Rectal smooth muscle tissue (tissue), 1 donor: ENCODE data around the gene C19orf25.

Experiments used
- H3K27ac ChIP-seq: one replicate; pipeline ENCODE4 v1.7.0; 2013; ENCODE audit warnings: low read depth, low read length, inconsistent platforms
- H3K27me3 ChIP-seq: one replicate; pipeline ENCODE4 v1.7.0; 2013; ENCODE audit warnings: low read length; ENCODE audit not compliant: control insufficient read depth, insufficient read depth
- H3K36me3 ChIP-seq: one replicate; pipeline ENCODE4 v1.7.0; 2013; ENCODE audit warnings: low read length; ENCODE audit not compliant: control insufficient read depth, insufficient read depth
- H3K4me1 ChIP-seq: one replicate; pipeline ENCODE4 v1.7.0; 2013; ENCODE audit warnings: low read length; ENCODE audit not compliant: control insufficient read depth, insufficient read depth
- H3K4me3 ChIP-seq: one replicate; pipeline ENCODE4 v1.7.0; 2013; ENCODE audit warnings: low read length
- H3K9ac ChIP-seq: one replicate; pipeline ENCODE4 v1.7.0; 2013; ENCODE audit warnings: low read length

Gene C19orf25

DNA sequence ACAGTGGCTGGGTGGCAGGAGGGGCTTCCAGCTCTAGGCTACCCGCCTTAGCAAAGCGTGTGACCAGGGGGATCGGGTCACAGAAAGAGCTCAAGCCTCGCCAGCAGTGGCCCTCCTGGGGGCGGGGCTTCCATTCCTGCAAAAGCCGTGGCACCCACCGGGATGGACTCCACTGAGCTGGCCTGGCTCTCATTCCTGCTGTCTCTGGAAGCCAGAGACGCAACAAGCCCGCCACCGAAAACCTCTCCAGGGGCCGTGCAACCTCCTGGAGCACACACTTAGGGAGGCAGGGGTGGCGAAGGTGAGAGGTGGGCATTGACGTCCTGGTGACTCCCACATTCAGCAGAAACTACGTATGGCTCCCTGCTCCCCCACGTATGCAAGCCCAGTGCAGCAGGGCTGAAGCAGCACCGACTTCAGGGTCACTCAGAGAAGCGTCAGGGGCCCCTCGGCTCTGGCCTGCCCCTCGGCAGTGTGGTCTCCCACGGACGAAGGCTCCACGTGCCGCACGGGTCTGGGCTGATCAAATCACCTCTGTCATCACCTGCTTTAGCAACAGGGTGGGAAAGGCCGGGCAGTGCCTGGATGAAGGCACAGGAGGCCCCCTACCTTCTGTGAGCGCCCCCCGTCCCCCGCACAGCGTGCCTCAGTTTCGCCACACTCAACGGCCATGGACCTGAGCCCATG lies 3.1 kb downstream of the C19orf25 start:
- peaks cover 5% of the 10 kb centered on the region for H3K4me1 ChIP-seq
- H3K27ac ChIP-seq = no peak overlapping the region
- H3K4me3 ChIP-seq = no peak overlapping the region
- H3K9ac ChIP-seq = no peak overlapping the region
- peaks cover 24% of the 10 kb centered on the region for H3K27me3 ChIP-seq
- H3K36me3 ChIP-seq = peaks cover 5% of the 10 kb centered on the region

DNA sequence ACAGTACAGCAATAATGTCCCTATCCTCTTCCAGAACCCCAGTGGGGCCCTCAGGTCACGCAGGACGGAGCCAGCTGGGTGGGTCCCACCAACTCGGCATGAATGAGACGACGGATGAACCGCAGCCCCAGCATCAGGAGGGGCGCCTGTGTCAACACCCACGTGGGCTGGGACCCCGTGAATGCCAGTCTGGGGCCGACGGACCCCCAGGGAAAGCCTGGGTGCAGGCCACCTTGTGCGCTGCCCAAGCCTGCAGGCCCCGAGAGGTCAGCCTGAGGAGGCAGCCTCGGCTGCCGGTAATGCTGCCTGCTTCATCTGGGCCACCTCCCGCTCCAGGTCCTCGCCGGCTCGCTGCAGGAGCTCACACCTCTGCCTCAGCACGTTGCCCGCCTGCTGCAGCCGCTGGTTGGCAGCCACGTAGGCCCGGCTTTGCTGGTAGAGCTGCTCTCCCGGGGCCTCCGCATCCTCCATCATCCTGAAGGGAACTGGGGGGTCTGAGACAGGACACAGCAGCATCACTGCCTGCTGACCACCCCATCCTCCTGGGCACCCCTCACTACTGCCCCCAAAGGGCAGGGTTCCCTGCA lies 4.2 kb downstream of the C19orf25 start:
- no peak overlapping the region for H3K27ac ChIP-seq
- no peak overlapping the region for H3K4me3 ChIP-seq
- peaks cover 5% of the 10 kb centered on the region for H3K36me3 ChIP-seq
- H3K4me1 ChIP-seq = peaks cover 7% of the 10 kb centered on the region
- H3K9ac ChIP-seq = no peak overlapping the region
- peaks cover 33% of the 10 kb centered on the region for H3K27me3 ChIP-seq

DNA sequence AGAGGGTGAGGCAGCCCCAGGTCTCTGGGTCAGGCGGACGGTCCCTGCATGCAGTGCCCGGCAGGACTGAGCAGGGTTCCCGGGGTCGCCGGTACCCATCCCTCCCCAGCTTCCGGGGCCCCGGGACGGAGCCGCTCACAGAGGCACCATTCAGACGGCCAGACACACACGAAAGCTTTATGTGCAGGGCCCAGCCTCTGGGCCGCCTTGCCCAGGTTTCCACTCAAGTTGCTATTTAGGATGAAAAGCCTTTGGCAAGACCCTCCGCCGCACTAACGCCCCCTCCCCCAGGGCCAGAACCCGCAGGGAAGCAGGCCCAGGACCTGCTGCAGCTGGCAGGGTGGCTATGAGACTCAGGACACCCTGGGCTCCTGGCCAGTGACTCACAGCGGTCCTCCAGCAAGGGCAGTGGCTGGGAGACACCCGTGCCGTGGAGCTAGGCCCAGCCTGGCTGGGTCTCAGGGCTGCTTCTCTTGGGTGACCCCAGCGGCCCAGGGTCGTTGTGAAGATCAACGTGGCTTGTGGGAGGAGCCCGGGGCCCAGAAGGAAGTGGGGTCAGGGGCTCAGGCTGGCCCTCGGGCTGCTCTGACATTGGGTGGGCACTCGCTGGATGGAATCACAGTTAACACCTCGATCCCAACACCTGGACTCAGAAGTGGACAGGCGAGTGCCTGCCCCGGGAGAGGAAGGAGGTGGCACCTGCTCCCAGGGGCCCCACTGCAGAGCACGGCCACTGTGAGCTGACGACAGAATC lies 4.8 kb downstream of the C19orf25 start:
- Histone ChIP-seq H3K4me1 (peaks cover 7% of the 10 kb centered on the region), H3K9ac (no peak overlapping the region), H3K36me3 (peaks cover 5% of the 10 kb centered on the region), H3K4me3 (no peak overlapping the region), H3K27me3 (peaks cover 38% of the 10 kb centered on the region), H3K27ac (no peak overlapping the region)

DNA sequence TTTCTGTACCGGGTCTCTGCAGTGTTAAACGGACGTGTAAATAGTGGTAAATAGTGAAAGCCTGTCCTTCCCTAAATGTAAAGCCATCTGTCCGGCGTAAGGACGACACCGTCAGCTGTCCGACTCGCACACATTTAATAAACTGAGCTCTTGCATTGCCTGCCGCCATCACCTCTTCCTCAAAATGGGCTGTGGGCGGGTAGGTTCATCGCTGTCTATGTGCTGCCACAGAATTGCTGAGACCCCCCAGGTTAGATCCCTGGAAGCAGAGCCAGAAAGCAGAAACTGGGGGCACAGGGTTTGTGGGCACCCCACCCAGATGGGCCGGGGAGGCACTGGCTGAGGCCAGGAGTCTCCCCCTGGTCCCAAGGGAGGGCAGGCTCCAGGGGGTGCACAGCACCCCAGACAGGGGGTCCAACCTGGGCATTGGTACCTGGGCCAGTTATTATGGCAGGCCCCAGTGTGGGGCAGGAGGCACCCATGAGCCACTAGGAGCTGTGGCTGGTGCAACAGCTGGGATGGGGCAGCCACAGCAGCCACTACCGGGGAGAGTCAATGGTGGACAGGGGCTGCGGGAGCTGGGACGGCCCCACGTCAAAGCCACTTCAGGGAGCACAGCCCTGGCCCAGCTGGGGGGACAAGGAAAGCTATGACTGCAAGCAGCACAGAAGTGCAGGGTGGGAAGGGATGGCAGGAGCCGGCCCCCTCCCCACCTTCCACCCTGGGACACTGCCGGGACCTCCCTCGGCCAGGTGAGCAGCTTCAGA lies 5.7 kb downstream of the C19orf25 start:
- Histone ChIP-seq H3K9ac (no peak overlapping the region), H3K36me3 (peaks cover 5% of the 10 kb centered on the region), H3K27ac (no peak overlapping the region), H3K27me3 (peaks cover 42% of the 10 kb centered on the region), H3K4me1 (peaks cover 7% of the 10 kb centered on the region), H3K4me3 (no peak overlapping the region)

DNA sequence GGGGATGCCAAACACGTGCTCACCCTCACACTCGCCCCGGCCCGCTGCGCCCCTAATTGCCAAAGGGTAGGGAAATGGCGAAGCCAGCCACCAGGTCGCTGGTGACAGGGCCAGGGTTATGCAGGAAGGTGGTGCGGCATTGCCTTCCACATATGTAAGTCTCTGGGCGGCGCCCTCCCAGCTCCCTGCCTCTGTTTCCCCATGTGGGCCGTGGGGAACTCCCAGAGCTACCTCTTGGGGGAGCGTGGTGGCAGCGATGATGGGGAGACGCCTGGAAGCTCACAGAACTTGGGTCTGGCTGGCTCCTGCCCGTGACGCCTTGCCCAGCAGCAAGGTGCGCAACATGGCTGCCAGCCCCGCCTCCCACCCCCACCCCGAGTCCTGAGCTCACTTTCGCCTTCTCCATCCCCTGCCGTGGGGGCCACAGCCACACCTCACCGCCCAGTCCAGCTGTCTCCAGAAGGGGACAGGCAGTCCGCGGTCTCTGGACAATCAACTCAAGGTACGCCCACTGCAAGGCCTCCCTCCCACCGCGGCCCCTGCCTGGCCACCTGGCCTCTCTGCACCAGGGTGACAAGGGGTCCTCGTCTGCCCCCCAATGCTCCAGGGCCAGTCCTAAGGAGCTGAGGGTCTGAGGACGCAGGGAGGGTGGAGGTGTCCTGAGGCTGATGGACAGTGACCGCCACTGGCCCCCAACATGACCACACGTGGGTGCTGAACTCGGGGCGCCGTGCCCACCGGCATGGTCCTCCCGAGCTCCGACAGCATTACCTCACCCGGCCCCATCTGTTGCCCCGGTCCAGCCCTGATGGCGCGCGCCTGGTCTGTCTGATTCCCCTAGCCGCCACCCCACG lies 6.6 kb downstream of the C19orf25 start:
- Histone ChIP-seq H3K9ac (no peak overlapping the region), H3K27ac (no peak overlapping the region), H3K4me1 (peaks cover 7% of the 10 kb centered on the region), H3K36me3 (peaks cover 5% of the 10 kb centered on the region), H3K27me3 (peaks cover 44% of the 10 kb centered on the region), H3K4me3 (no peak overlapping the region)

DNA sequence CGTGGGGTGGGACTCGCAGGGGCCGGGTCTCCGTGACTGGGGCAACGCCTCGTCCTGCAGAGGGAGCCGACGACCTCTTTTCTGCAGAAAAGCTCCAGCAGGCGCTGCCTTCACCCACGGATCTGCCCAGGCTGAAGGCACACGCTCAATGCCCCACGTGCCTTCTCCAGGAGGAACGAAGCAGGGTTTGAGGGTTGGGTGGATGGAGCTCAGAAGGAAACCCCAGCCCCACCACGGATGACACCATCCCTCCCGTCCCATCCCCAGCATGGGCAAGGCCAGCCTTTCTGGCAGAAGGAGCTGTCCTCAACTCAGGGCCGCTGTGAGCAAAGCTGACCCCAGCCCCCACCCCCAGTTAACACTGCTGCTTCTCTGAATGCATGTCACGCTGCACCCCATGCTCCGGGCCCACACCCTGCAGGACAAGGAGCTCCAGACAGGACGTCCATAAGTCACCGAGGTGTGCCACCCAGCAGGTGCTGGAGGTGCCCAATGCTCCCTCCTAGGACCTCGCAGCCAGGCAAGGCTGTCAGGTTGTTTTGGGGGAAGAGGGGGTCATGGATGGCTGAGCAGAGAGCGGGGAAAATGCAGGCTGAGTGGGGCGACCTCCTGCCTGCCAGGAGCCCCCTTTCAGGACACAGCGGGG lies 7.4 kb downstream of the C19orf25 start:
- peak overlapping the region; percentile 57 for H3K4me3 ChIP-seq
- peaks cover 7% of the 10 kb centered on the region for H3K4me1 ChIP-seq
- peaks cover 3% of the 10 kb centered on the region for H3K36me3 ChIP-seq
- H3K27me3 ChIP-seq = peaks cover 49% of the 10 kb centered on the region
- no peak overlapping the region for H3K27ac ChIP-seq
- no peak overlapping the region for H3K9ac ChIP-seq

DNA sequence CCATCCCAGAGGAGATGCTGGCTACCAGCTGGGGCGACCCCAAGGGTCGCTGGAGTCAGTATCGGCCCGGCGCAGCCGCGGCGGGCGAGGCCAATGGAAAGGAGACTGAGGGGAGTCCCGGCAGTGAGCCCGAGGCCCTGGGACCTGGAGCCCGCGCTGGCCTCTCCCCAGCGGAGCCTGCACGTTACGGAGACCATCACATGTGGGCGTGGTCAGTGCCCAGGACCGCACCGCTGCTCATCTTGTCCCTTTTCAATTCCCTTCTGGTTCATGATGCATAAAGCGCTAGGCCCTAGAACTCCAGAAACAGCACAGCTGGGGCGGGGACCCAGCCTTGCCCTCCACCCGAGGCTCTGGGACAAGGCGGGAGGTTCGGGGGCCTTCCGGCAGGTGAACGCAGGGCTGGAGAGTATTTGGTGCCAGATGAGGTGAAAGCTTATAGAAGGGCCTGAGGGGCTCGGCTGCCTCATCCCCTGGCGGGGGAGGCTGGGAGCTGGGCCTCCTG lies 8.0 kb downstream of the C19orf25 start:
- no peak overlapping the region for H3K27ac ChIP-seq
- no peak overlapping the region for H3K9ac ChIP-seq
- peaks cover 7% of the 10 kb centered on the region for H3K4me1 ChIP-seq
- H3K27me3 ChIP-seq = peaks cover 54% of the 10 kb centered on the region
- H3K36me3 ChIP-seq = peaks cover 3% of the 10 kb centered on the region
- H3K4me3 ChIP-seq = peak overlapping the region; percentile 57

DNA sequence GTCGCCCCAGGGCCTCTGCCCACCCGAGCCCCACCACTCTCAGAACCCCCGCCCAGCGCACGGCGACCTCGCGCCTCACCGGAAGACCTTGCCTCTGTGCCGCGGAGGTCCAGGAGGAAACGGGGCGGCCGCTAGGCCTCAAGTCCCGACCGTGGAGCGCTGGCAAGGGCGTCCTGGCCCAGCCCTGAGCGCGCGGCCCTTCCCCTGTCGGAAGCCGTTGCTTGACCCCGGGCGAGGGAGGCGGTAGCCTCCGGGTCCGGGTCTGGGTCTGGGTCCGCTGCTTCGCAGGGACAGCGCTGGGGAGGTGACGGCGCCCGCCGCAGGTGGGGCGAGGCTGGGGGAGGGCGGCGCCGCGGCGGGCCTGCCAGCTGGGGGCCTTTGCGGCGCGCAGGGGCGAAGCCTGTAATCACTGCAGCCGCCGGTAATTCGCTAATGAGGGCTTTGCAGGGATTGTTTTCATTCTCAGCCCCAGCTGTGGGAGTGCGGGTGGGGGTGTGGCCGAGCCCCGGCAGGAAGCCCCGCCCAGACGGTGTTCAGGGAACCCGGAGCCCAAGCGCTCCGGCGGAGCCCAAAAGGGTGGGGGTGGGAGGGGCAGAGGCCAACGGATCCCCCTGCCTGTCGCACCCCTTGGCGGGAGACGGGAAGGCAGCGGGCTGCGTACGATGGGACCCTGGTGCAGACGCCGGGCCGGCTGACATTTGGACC lies 8.6 kb downstream of the C19orf25 start:
- Histone ChIP-seq H3K36me3 (peaks cover 3% of the 10 kb centered on the region), H3K4me3 (peak overlapping the region; percentile 57), H3K27me3 (peaks cover 55% of the 10 kb centered on the region), H3K4me1 (peaks cover 7% of the 10 kb centered on the region), H3K9ac (no peak overlapping the region), H3K27ac (no peak overlapping the region)

DNA sequence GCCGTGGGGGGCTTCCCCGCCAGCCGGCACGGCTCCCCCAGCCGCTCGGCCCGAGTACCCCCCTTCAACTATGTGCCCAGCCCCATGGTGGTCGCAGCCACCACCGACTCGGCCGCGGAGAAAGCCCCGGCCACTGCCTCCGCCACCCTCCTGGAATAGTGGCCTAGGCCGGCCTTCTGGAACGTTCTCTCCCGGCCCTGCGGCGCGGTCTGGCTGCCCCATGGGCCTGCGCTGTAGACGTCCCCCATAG lies 9.0 kb downstream of the C19orf25 start:
- Histone ChIP-seq H3K27me3 (peaks cover 55% of the 10 kb centered on the region), H3K9ac (no peak overlapping the region), H3K27ac (no peak overlapping the region), H3K4me3 (peak overlapping the region; percentile 54), H3K36me3 (peaks cover 3% of the 10 kb centered on the region), H3K4me1 (peaks cover 7% of the 10 kb centered on the region)

DNA sequence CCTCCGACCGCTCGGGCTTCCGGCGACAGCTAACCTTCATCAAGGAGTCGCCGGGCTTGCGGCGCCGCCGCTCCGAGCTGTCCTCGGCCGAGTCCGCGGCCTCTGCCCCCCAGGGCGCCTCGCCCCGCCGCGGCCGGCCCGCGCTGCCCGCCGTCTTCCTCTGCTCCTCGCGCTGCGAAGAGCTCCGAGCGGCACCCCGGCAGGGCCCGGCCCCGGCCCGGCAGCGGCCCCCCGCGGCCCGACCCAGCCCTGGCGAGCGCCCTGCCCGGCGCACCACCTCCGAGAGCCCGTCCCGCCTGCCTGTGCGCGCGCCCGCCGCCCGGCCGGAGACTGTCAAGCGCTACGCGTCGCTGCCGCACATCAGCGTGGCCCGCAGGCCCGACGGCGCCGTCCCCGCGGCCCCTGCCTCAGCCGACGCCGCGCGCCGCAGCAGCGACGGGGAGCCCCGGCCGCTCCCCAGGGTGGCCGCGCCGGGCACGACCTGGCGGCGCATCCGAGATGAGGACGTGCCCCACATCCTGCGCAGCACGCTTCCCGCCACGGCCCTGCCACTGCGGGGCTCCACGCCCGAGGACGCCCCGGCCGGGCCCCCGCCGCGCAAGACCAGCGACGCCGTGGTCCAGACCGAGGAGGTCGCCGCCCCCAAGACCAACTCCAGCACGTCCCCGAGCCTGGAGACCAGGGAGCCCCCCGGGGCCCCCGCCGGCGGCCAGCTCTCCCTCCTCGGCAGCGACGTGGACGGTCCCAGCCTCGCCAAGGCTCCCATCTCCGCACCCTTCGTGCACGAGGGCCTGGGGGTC lies 9.6 kb downstream of the C19orf25 start:
- no peak overlapping the region for H3K27ac ChIP-seq
- H3K27me3 ChIP-seq = peaks cover 55% of the 10 kb centered on the region
- H3K4me1 ChIP-seq = peaks cover 7% of the 10 kb centered on the region
- H3K36me3 ChIP-seq = no peaks in the 10 kb centered on the region
- peak overlapping the region; percentile 54 for H3K4me3 ChIP-seq
- no peak overlapping the region for H3K9ac ChIP-seq
